Testis (tissue), 3 donors: Measurements from ENCODE around the gene UCHL5. TPM values are rescaled to one million over a fixed set of nuclear protein-coding genes. Genes with fewer than 3 reads are reported as not detected.

Source experiments
- DNase-seq: peaks from one replicate; pipeline ENCODE4 v3.0.0-alpha.2; 2019
- H3K27ac ChIP-seq, 2 donors: fragments of 200-600 bp; sonication (generic); one replicate each; pipeline ENCODE4 v1.5.1; 2019
- H3K27me3 ChIP-seq: fragments of 200-600 bp; sonication (generic); one replicate; pipeline ENCODE4 v1.5.1; 2019
- H3K36me3 ChIP-seq: fragments of 200-600 bp; sonication (generic); one replicate; pipeline ENCODE4 v1.5.1; 2017; ENCODE audit warnings: low read depth; ENCODE audit errors: missing control alignments
- H3K4me1 ChIP-seq: fragments of 200-600 bp; sonication (generic); one replicate; pipeline ENCODE4 v1.5.1; 2019
- H3K4me3 ChIP-seq, 2 donors: fragments of 200-600 bp; sonication (generic); one replicate each; pipeline ENCODE4 v1.5.1; 2017 to 2019
- H3K9me3 ChIP-seq: fragments of 200-600 bp; sonication (generic); one replicate; pipeline ENCODE4 v1.5.1; 2017
- POLR2A ChIP-seq: fragments of 450-650 bp; IDR thresholded peaks from one replicate; pipeline ENCODE4 v1.6.1; 2017; ENCODE audit warnings: antibody characterized with exemption, mild to moderate bottlenecking, moderate library complexity
- WGBS, 2 donors: methylation state at CpG; one replicate each; pipeline ENCODE4 v1.1.5; 2018; 5-methylcytosine and 5-hydroxymethylcytosine counted together
- intact Hi-C: fragments of 100-400 bp; cut with DNase I; formaldehyde crosslinking; loops from one replicate; pipeline ENCODE4 v1.15.1; 2023; ENCODE audit warnings: low total_unique reads
- polyA plus RNA-seq: library from polyadenylated mRNA; stranded (reverse); fragments of 350-450 nt; fragmentation: Illumina TruSeq; extraction: RNeasy Lipid Tissue Mini Kit (QIAGEN cat#74804); gene quantifications from one replicate; pipeline ENCODE4 v1.2.3, GENCODE V29; 2014; ENCODE audit warnings: low read depth, low replicate concordance; ENCODE audit not compliant: insufficient read depth
- total RNA-seq, 2 donors: library from RNA; depleted of rRNA; stranded (reverse); fragments of >200 nt; gene quantifications; one replicate each; pipeline ENCODE4 v1.2.3, GENCODE V29; 2016
- TF ChIP-seq, protein P1 (sequence below), 3 experiments: fragments of 450-650 bp in 2 of 3; fragments of 200-600 bp in 1 of 3; sonication (generic) in 1 of 3; IDR thresholded peaks; one replicate each; pipeline ENCODE4 v1.5.1; 2016 to 2019; ENCODE audit warnings: antibody characterized with exemption in 3 of 3, mild to moderate bottlenecking in 2 of 3, moderate library complexity in 1 of 3

The UCHL5 gene
- total and polyA plus RNA-seq, 3 donors from 2014 or later: 17.9 to 55.5 (median 38.5) TPM

DNA sequence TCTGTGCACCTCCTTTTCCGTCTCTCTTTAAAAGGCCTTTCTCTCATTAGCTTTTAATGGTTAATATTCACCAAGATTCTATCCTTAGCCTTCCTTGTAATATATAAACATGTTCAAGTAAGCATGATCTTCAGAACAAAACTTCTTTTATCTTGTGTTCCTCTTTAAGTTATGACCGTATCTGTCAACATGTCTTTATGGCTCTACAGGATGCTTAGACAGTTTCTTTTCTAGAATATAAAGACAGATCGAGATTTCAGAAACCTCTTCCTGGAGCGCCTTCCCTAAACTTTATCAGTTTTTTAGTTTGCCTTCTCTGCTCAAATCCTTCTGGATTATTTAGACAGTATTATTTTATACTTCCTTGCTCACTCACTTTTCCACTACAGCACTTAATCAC is 7.4 kb upstream of the UCHL5 start:
- WGBS, 2 donors: 89 to 92% methylated on average over 4 of the region's 4 CpGs
- Histone ChIP-seq H3K4me3 (no peak overlapping the region), H3K4me1 (no peaks in the 10 kb centered on the region), H3K27ac (no peak overlapping the region), H3K27me3 (no peaks in the 10 kb centered on the region), H3K9me3 (no peaks in the 10 kb centered on the region), H3K36me3 (no peaks in the 10 kb centered on the region)
- DNase-seq: no peak
- TF ChIP-seq POLR2A: no peak
- TF ChIP-seq, protein P1, sequence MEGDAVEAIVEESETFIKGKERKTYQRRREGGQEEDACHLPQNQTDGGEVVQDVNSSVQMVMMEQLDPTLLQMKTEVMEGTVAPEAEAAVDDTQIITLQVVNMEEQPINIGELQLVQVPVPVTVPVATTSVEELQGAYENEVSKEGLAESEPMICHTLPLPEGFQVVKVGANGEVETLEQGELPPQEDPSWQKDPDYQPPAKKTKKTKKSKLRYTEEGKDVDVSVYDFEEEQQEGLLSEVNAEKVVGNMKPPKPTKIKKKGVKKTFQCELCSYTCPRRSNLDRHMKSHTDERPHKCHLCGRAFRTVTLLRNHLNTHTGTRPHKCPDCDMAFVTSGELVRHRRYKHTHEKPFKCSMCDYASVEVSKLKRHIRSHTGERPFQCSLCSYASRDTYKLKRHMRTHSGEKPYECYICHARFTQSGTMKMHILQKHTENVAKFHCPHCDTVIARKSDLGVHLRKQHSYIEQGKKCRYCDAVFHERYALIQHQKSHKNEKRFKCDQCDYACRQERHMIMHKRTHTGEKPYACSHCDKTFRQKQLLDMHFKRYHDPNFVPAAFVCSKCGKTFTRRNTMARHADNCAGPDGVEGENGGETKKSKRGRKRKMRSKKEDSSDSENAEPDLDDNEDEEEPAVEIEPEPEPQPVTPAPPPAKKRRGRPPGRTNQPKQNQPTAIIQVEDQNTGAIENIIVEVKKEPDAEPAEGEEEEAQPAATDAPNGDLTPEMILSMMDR (IDR thresholded peaks at IDR 0.05): no peak
- intact Hi-C loops: no loop called here

- H3K27ac ChIP-seq: no peak overlapping the region
- intact Hi-C loops: no loop called here
- H3K9me3 ChIP-seq: no peaks in the 10 kb centered on the region
- H3K4me1 ChIP-seq: peaks cover 6% of the 10 kb centered on the region
- no peak overlapping the region for H3K4me3 ChIP-seq
- no peaks in the 10 kb centered on the region for H3K27me3 ChIP-seq
- no peak for DNase-seq
- H3K36me3 ChIP-seq: no peaks in the 10 kb centered on the region
- TF ChIP-seq POLR2A: no peak
- TF ChIP-seq, protein P1 (IDR thresholded peaks at IDR 0.05): no peak
These were observed 6.8 kb upstream of the UCHL5 start for GRCh38 chr1:193065954-193066353.

- H3K4me1 ChIP-seq: peaks cover 14% of the 10 kb centered on the region
- H3K27ac ChIP-seq: no peak overlapping the region
- no peaks in the 10 kb centered on the region for H3K27me3 ChIP-seq
- WGBS, 2 donors: 84 to 92% methylated on average over 4 of the region's 4 CpGs
- intact Hi-C loops: no loop called here
- H3K4me3 ChIP-seq: no peak overlapping the region
- no peak for TF ChIP-seq POLR2A
- TF ChIP-seq, protein P1 (IDR thresholded peaks at IDR 0.05): no peak
- no peaks in the 10 kb centered on the region for H3K9me3 ChIP-seq
- H3K36me3 ChIP-seq: no peaks in the 10 kb centered on the region
- DNase-seq: no peak
These were observed 3.7 kb upstream of the UCHL5 start for GRCh38 chr1:193062698-193063463.

GRCh38 chr1:193060938-193061337 is 1.8 kb upstream of the UCHL5 start:
- intact Hi-C loops: no loop called here
- WGBS, 2 donors: 3 to 7% methylated on average over 2 of the region's 2 CpGs
- Histone ChIP-seq H3K4me3 (peak overlapping the region in 1 of 2 donors; percentile 96), H3K36me3 (no peaks in the 10 kb centered on the region), H3K27me3 (no peaks in the 10 kb centered on the region), H3K4me1 (peaks cover 21% of the 10 kb centered on the region), H3K9me3 (no peaks in the 10 kb centered on the region), H3K27ac (peak overlapping the region in 1 of 2 donors; percentile 97)
- peak; percentile 22 for DNase-seq
- TF ChIP-seq POLR2A: no peak
- TF ChIP-seq, protein P1 (IDR thresholded peaks at IDR 0.05): no peak

GRCh38 chr1:193060406-193060805 is 1.2 kb upstream of the UCHL5 start:
- Histone ChIP-seq H3K9me3 (no peaks in the 10 kb centered on the region), H3K27me3 (no peaks in the 10 kb centered on the region), H3K36me3 (no peaks in the 10 kb centered on the region), H3K27ac (peak overlapping the region; percentile 95 to 97), H3K4me1 (peaks cover 21% of the 10 kb centered on the region), H3K4me3 (peak overlapping the region; percentile 91 to 96)
- TF ChIP-seq POLR2A: no peak
- TF ChIP-seq, protein P1 (IDR thresholded peaks at IDR 0.05): no peak
- DNase-seq: no peak
- intact Hi-C loops: no loop called here
- 3 to 5% methylated on average over 4 of the region's 4 CpGs for WGBS, 2 donors
